ENCODE results near the gene MRPL43.
"Not testable (repeated sequence)": the region's sequence is repeated elsewhere in the genome, so short reads cannot be mapped to it uniquely, and the experiment has no call there.

MRPL43 gene

DNA sequence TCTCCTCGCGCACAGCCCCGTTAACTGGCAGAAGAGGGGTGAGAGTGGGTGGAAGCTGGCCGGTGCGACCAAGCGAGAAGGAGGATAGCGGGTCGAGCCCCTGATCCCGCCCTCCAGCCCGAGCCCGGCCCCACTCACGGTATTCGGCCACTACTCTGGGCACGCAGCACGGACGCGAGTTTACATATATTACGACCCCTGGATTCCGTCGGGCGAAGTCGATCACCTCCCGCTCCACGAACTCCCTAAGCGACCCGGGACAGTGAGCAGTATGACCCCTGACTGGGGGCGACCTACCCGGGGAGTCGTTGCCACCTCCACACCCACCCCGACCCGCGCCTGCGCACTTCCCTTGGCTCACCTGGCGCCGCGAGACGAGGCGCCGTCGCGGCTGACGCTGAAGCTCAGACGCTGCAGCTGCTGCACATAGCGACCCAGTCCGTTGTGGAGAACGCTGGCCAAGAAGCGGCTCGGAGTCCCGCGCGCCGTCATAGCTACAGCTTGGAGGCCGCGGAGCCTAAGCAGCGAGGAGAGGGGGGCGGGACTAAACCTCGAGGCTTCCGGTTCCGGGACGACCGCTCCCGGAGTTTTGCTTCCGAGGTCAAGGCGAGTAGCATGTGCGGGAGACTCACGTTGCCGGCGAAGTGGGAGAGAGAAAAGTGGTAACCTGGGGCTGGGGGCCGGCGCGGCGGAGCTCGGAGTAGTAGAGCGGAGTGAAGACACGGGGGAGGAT, at the start of gene MRPL43, which contains the start of gene TWNK:
Gene MRPL43 (minus strand): TSS at position 546 of the 733 bp plus-strand sequence. CDS start 54 bp downstream, at position 492.
Gene TWNK (plus strand): TSS at position 592 of the 733 bp plus-strand sequence. CDS start 668 bp downstream, outside the sequence.
- Mint-ChIP-seq H3K9me3 (no peaks in the 10 kb centered on the region), H3K4me3 (peak within 1 kb of the TSS; percentile 97), H3K27ac (peak within 1 kb of the TSS; percentile 98), H3K36me3 (ENCODE audit: low read depth) (peaks cover 29% of the 10 kb centered on the region), H3K4me1 (peaks cover 40% of the 10 kb centered on the region), H3K27me3 (ENCODE audit: low read depth, poor library complexity) (no peaks in the 10 kb centered on the region)
- TF ChIP-seq, protein P1, sequence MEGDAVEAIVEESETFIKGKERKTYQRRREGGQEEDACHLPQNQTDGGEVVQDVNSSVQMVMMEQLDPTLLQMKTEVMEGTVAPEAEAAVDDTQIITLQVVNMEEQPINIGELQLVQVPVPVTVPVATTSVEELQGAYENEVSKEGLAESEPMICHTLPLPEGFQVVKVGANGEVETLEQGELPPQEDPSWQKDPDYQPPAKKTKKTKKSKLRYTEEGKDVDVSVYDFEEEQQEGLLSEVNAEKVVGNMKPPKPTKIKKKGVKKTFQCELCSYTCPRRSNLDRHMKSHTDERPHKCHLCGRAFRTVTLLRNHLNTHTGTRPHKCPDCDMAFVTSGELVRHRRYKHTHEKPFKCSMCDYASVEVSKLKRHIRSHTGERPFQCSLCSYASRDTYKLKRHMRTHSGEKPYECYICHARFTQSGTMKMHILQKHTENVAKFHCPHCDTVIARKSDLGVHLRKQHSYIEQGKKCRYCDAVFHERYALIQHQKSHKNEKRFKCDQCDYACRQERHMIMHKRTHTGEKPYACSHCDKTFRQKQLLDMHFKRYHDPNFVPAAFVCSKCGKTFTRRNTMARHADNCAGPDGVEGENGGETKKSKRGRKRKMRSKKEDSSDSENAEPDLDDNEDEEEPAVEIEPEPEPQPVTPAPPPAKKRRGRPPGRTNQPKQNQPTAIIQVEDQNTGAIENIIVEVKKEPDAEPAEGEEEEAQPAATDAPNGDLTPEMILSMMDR (IDR thresholded peaks at IDR 0.05) = no peak
- DNase-seq = peak; percentile 89

DNA sequence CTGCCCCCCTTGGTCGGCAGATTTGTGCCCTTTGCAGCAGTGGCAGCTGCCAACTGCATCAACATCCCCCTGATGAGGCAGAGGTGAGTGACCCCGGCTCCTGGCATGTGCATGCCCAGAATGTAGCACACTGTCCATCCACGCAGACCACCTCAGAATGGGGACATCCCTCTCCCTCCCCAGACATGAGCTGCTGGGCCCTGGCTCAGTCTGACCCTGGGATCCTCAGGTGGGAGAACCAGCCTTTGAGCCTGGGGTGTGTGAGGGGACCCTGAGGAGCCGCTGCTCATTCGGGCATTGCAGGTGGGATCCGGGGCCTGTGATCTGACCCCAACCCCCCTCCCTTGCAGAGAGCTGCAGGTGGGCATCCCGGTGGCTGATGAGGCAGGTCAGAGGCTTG, 49.4 kb upstream of the MRPL43 start:
- Mint-ChIP-seq H3K4me3 (no peak overlapping the region), H3K4me1 (peaks cover 63% of the 10 kb centered on the region), H3K27me3 (ENCODE audit: low read depth, poor library complexity) (peaks cover 92% of the 10 kb centered on the region), H3K36me3 (ENCODE audit: low read depth) (no peaks in the 10 kb centered on the region), H3K27ac (no peak overlapping the region), H3K9me3 (no peaks in the 10 kb centered on the region)
- TF ChIP-seq, protein P1 (IDR thresholded peaks at IDR 0.05) = no peak
- DNase-seq = no peak

DNA sequence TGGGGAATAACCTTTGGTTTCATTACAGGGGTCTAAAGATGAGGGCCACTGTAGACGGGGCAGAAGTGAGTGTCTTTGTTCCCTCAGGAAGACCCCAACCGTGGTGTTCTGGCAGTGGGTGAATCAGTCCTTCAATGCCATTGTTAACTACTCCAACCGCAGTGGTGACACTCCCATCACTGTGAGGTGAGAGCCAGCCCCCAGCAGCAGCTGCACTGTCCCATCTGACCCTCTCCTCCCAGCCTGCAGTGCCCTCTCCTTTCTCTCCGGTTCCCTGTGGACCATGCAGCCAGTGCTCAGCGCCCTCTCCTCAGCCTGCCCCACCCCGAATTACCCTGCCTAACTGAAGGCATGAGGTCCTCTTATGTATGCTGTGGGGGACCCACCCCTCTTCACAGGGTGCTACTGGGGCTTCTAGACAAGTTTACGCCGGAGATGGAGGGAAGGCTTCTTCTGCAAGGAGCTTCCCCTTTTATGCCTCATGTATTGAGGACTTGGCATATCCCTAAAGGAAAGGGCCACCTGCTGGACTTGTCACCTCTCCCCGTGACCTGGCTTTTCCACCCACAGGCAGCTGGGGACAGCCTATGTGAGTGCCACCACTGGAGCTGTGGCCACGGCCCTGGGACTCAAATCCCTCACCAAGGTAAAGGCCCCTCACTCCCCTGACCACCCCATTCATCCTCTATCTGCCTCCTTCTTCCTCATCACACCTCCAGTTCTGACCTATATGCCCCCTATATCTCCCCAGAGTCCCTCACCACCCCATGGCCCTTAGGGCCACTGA, 48.8 kb upstream of the MRPL43 start:
- H3K27me3 Mint-ChIP-seq (ENCODE audit: low read depth, poor library complexity) = peaks cover 96% of the 10 kb centered on the region

DNA sequence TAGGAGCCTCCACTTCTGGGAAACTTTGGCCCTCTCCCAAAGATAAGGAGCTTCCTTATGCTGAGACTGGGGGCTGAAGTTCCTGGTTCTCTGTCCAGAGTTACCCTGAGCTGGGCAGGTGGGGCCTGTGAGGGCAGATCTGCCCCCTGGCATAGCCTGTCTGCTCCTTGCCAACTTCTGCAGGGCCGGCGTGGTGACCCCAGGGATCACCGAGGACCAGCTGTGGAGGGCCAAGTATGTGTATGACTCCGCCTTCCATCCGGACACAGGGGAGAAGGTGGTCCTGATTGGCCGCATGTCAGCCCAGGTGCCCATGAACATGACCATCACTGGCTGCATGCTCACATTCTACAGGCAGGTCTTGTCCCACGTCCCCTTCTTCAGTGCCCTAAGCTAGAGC, 48.0 kb upstream of the MRPL43 start:
- no peak overlapping the region for H3K27ac Mint-ChIP-seq
- no peak for DNase-seq
- H3K9me3 Mint-ChIP-seq = no peaks in the 10 kb centered on the region
- TF ChIP-seq, protein P1 (IDR thresholded peaks at IDR 0.05) = no peak
- H3K4me1 Mint-ChIP-seq = peaks cover 56% of the 10 kb centered on the region
- H3K36me3 Mint-ChIP-seq (ENCODE audit: low read depth) = no peaks in the 10 kb centered on the region
- peaks cover 96% of the 10 kb centered on the region for H3K27me3 Mint-ChIP-seq (ENCODE audit: low read depth, poor library complexity)
- no peak overlapping the region for H3K4me3 Mint-ChIP-seq

More for the DNA sequence above, 48.8 kb upstream of the MRPL43 start:
- TF ChIP-seq, protein P1 (IDR thresholded peaks at IDR 0.05) = no peak
- Mint-ChIP-seq H3K27ac (no peak overlapping the region), H3K9me3 (no peaks in the 10 kb centered on the region), H3K4me3 (no peak overlapping the region), H3K4me1 (peaks cover 63% of the 10 kb centered on the region), H3K36me3 (ENCODE audit: low read depth) (no peaks in the 10 kb centered on the region)
- DNase-seq = no peak

DNA sequence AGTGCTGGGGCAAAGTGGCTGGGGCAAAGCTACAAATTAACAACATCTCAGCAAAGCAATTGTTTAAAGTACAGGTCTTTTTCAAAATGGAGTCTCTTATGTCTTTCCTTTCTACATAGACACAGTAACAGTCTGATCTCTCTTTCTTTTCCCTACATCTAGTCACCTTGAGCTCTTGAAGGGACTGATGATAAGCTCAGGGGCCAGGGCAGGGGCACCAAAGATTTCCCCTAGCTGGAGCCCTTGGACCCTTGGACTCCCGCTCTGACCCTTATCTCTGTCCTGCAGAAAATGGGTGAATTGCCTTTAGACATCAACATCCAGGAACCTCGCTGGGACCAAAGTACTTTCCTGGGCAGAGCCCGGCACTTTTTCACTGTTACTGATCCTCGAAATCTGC, 47.1 kb upstream of the MRPL43 start:
- H3K27me3 Mint-ChIP-seq (ENCODE audit: low read depth, poor library complexity) = peaks cover 88% of the 10 kb centered on the region
- peaks cover 52% of the 10 kb centered on the region for H3K4me1 Mint-ChIP-seq
- H3K36me3 Mint-ChIP-seq (ENCODE audit: low read depth); H3K27ac Mint-ChIP-seq; H3K4me3 Mint-ChIP-seq; H3K9me3 Mint-ChIP-seq; DNase-seq: not testable (repeated sequence)

DNA sequence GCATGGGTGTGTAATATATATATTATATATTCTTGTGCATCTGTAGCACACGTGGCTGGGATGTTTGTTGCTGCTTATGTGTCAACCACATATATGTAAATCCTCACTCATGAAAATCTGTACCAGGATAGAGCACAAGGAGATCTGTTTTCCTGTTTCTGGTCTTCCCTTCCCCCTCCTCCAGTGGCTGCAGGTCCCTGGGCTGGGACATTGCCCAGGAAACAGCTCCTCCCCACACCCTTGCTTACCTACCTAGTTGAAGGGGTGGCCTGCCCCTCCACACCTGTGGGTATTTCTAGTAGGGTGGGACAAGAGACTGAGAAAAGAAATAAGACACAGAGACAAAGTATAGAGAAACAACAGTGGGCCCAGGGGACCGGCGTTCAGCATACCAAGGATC, 46.0 kb upstream of the MRPL43 start:
- Mint-ChIP-seq H3K9me3 (no peaks in the 10 kb centered on the region), H3K27ac (no peak overlapping the region), H3K27me3 (ENCODE audit: low read depth, poor library complexity) (peaks cover 82% of the 10 kb centered on the region), H3K4me1 (peaks cover 58% of the 10 kb centered on the region), H3K36me3 (ENCODE audit: low read depth) (no peaks in the 10 kb centered on the region), H3K4me3 (peak overlapping the region; percentile 44)
- TF ChIP-seq, protein P1 (IDR thresholded peaks at IDR 0.05) = no peak
- DNase-seq = no peak

Measured in nephron progenitor cell (in vitro differentiated cells).